Renal cortical epithelial cell (primary cell): ENCODE measurements around the gene AMOTL1. TPM values are rescaled to one million over a fixed set of nuclear protein-coding genes. Genes with fewer than 3 reads are reported as not detected.
"Not testable (repeated sequence)": the region's sequence is repeated elsewhere in the genome, so short reads cannot be mapped to it uniquely, and the experiment has no call there.

Source experiments
- DNase-seq: peaks from one replicate; pipeline ENCODE4 v3.0.0-alpha.2; 2011; ENCODE audit warnings: low read depth
- total RNA-seq: library from RNA; depleted of rRNA; stranded (reverse); fragments of >200 nt; gene quantifications from 2 replicates; pipeline ENCODE4 v1.2.3, GENCODE V29; 2014

Gene AMOTL1
- total RNA-seq, 1 donor from 2014 or later, result 51.2 TPM

GRCh38 chr11:94791216-94791889 is 23.2 kb downstream of the AMOTL1 start:
- DNase-seq, result no peak

- not testable (repeated sequence) for DNase-seq
Measured at GRCh38 chr11:94791942-94792341, 23.8 kb downstream of the AMOTL1 start.

- DNase-seq, result no peak
Measured at GRCh38 chr11:94792451-94792850, 24.3 kb downstream of the AMOTL1 start.

GRCh38 chr11:94793002-94793401 is 24.8 kb downstream of the AMOTL1 start:
- DNase-seq, result no peak

GRCh38 chr11:94793822-94794221 is 25.7 kb downstream of the AMOTL1 start:
- DNase-seq, result no peak

- peak; percentile 87 for DNase-seq
Measured at GRCh38 chr11:94794287-94795168, 26.4 kb downstream of the AMOTL1 start.

GRCh38 chr11:94795476-94796189 is 27.5 kb downstream of the AMOTL1 start:
- no peak for DNase-seq

- no peak for DNase-seq
Measured at GRCh38 chr11:94796190-94796580, 28.0 kb downstream of the AMOTL1 start.

- DNase-seq, result no peak
Measured at GRCh38 chr11:94796863-94797262, 28.7 kb downstream of the AMOTL1 start.

GRCh38 chr11:94799726-94800125 is 31.6 kb downstream of the AMOTL1 start:
- DNase-seq, result no peak

- DNase-seq, result no peak
Measured at GRCh38 chr11:94800414-94800813, 32.3 kb downstream of the AMOTL1 start.

GRCh38 chr11:94801866-94802460 is 33.8 kb downstream of the AMOTL1 start:
- no peak for DNase-seq

GRCh38 chr11:94802501-94802900 is 34.3 kb downstream of the AMOTL1 start:
- DNase-seq, result no peak

- DNase-seq, result no peak
Measured at GRCh38 chr11:94803491-94803890, 35.3 kb downstream of the AMOTL1 start.

- DNase-seq, result no peak
Measured at GRCh38 chr11:94804874-94805273, 36.7 kb downstream of the AMOTL1 start.

GRCh38 chr11:94806014-94806413 is 37.9 kb downstream of the AMOTL1 start:
- DNase-seq, result no peak

GRCh38 chr11:94806419-94806818 is 38.3 kb downstream of the AMOTL1 start:
- no peak for DNase-seq

GRCh38 chr11:94809251-94809650 is 41.1 kb downstream of the AMOTL1 start:
- no peak for DNase-seq

- DNase-seq, result not testable (repeated sequence)
Measured at GRCh38 chr11:94812724-94813720, 44.9 kb downstream of the AMOTL1 start.

GRCh38 chr11:94814272-94814976 is 46.3 kb downstream of the AMOTL1 start:
- DNase-seq, result no peak
